GM19372 (cell line): ENCODE data around the gene NUP205.
A peak's percentile ranks its signal among the peaks of the same experiment; 100 is the strongest.
"Not testable (repeated sequence)": the region's sequence is repeated elsewhere in the genome, so short reads cannot be mapped to it uniquely, and the experiment has no call there.

Experiments
- ATAC-seq: cut with Tn5 transposase; IDR thresholded peaks from one replicate; pipeline ENCODE4 v1.9.1; 2021; ENCODE audit warnings: mild to moderate bottlenecking, low read depth, moderate library complexity; ENCODE audit not compliant: unreplicated experiment

The NUP205 gene

GRCh38 chr7:135616136-135616535 lies 58.4 kb downstream of the NUP205 start:
- no peak for ATAC-seq

- ATAC-seq, result no peak
Measured at GRCh38 chr7:135617781-135618180, 60.1 kb downstream of the NUP205 start.

- ATAC-seq, result no peak
Measured at GRCh38 chr7:135618510-135618909, 60.8 kb downstream of the NUP205 start.

- no peak for ATAC-seq
Measured at GRCh38 chr7:135620447-135620846, 62.7 kb downstream of the NUP205 start.

GRCh38 chr7:135620980-135621850 lies 63.5 kb downstream of the NUP205 start:
- ATAC-seq, result no peak

- ATAC-seq, result no peak
Measured at GRCh38 chr7:135634191-135634878, 76.6 kb downstream of the NUP205 start.

- ATAC-seq, result not testable (repeated sequence)
Measured at GRCh38 chr7:135639690-135640089, 82.0 kb downstream of the NUP205 start.

GRCh38 chr7:135644154-135644553 lies 86.4 kb downstream of the NUP205 start:
- ATAC-seq, result no peak

- ATAC-seq, result no peak
Measured at GRCh38 chr7:135644729-135645128, 87.0 kb downstream of the NUP205 start.

GRCh38 chr7:135645296-135645904 lies 87.7 kb downstream of the NUP205 start:
- no peak for ATAC-seq

- ATAC-seq, result no peak
Measured at GRCh38 chr7:135647755-135648154, 90.0 kb downstream of the NUP205 start.

GRCh38 chr7:135648235-135648634 lies 90.5 kb downstream of the NUP205 start:
- ATAC-seq, result no peak

GRCh38 chr7:135650831-135651573 lies 93.3 kb downstream of the NUP205 start:
- ATAC-seq, result no peak

GRCh38 chr7:135653340-135654080 lies 95.8 kb downstream of the NUP205 start:
- no peak for ATAC-seq

GRCh38 chr7:135658564-135658963 lies 100.8 kb downstream of the NUP205 start:
- ATAC-seq, result no peak

GRCh38 chr7:135659159-135659846 lies 101.6 kb downstream of the NUP205 start:
- no peak for ATAC-seq

GRCh38 chr7:135661311-135662122 lies 103.8 kb downstream of the NUP205 start:
- ATAC-seq, result peak; percentile 2

- ATAC-seq, result no peak
Measured at GRCh38 chr7:135662123-135662372, 104.3 kb downstream of the NUP205 start.
